ENCODE measurements around the gene ANKRD63. TPM values are rescaled to one million over a fixed set of nuclear protein-coding genes. Genes with fewer than 3 reads are reported as not detected.

Gene ANKRD63
- total RNA-seq, 1 donor: 1.1 TPM

- peak in 2 of 3 donors; percentile 83 to 92 for DNase-seq (ENCODE audit: low read depth in 2 of 3, low spot score in 2 of 3)
Measured at GRCh38 chr15:40313531-40314398, 30.9 kb upstream of the ANKRD63 start.

- DNase-seq (ENCODE audit: low read depth in 2 of 3, low spot score in 2 of 3): no peak
Measured at GRCh38 chr15:40312370-40313158, 29.7 kb upstream of the ANKRD63 start.

- DNase-seq (ENCODE audit: low read depth in 2 of 3, low spot score in 2 of 3): no peak
Measured at GRCh38 chr15:40310993-40311392, 28.1 kb upstream of the ANKRD63 start.

- DNase-seq (ENCODE audit: low read depth in 2 of 3, low spot score in 2 of 3): peak in 2 of 3 donors; percentile 77 to 86
Measured at GRCh38 chr15:40310001-40310959, 27.4 kb upstream of the ANKRD63 start.

- no peak for DNase-seq (ENCODE audit: low read depth in 2 of 3, low spot score in 2 of 3)
Measured at GRCh38 chr15:40309344-40309862, 26.5 kb upstream of the ANKRD63 start.

- DNase-seq (ENCODE audit: low read depth in 2 of 3, low spot score in 2 of 3): peak; percentile 54 to 81 (median 72)
Measured at GRCh38 chr15:40307421-40308211, 24.8 kb upstream of the ANKRD63 start, which contains the start of gene PLCB2. PLCB2 (minus strand) TSS chr15:40307935; CDS start chr15:40307672, 263 bp downstream.

- DNase-seq (ENCODE audit: low read depth in 2 of 3, low spot score in 2 of 3): no peak
Measured at GRCh38 chr15:40306908-40307307, 24.0 kb upstream of the ANKRD63 start.

GRCh38 chr15:40306371-40306770 lies 23.5 kb upstream of the ANKRD63 start:
- no peak for DNase-seq (ENCODE audit: low read depth in 2 of 3, low spot score in 2 of 3)

GRCh38 chr15:40305281-40305680 lies 22.4 kb upstream of the ANKRD63 start:
- no peak for DNase-seq (ENCODE audit: low read depth in 2 of 3, low spot score in 2 of 3)

GRCh38 chr15:40303576-40303975 lies 20.7 kb upstream of the ANKRD63 start:
- no peak for DNase-seq (ENCODE audit: low read depth in 2 of 3, low spot score in 2 of 3)

GRCh38 chr15:40302981-40303380 lies 20.1 kb upstream of the ANKRD63 start:
- no peak for DNase-seq (ENCODE audit: low read depth in 2 of 3, low spot score in 2 of 3)

- no peak for DNase-seq (ENCODE audit: low read depth in 2 of 3, low spot score in 2 of 3)
Measured at GRCh38 chr15:40302288-40302886, 19.5 kb upstream of the ANKRD63 start.

GRCh38 chr15:40301467-40302179 lies 18.8 kb upstream of the ANKRD63 start:
- no peak for DNase-seq (ENCODE audit: low read depth in 2 of 3, low spot score in 2 of 3)

- no peak for DNase-seq (ENCODE audit: low read depth in 2 of 3, low spot score in 2 of 3)
Measured at GRCh38 chr15:40300771-40301170, 17.9 kb upstream of the ANKRD63 start.

- DNase-seq (ENCODE audit: low read depth in 2 of 3, low spot score in 2 of 3): no peak
Measured at GRCh38 chr15:40300367-40300766, 17.5 kb upstream of the ANKRD63 start.

GRCh38 chr15:40298216-40298935 lies 15.5 kb upstream of the ANKRD63 start:
- DNase-seq (ENCODE audit: low read depth in 2 of 3, low spot score in 2 of 3): no peak

GRCh38 chr15:40297356-40297755 lies 14.5 kb upstream of the ANKRD63 start:
- DNase-seq (ENCODE audit: low read depth in 2 of 3, low spot score in 2 of 3): no peak
